Astrocyte of the spinal cord (primary cell): ENCODE data around the gene SYMPK.

ENCODE experiments used
- DNase-seq: peaks from one replicate; pipeline ENCODE4 v3.0.0; 2011; ENCODE audit warnings: low read depth, low spot score
- H3K4me3 ChIP-seq: 2 replicates; pipeline ENCODE4 v1.5.1; 2011; ENCODE audit warnings: low read depth, mild to moderate bottlenecking, low read length, moderate library complexity
- CTCF ChIP-seq: IDR thresholded peaks from 2 replicates; pipeline ENCODE4 v1.5.1; 2012; ENCODE audit warnings: low read depth, mild to moderate bottlenecking, low read length, inconsistent platforms
- in situ Hi-C: cut with HindIII; loops from 2 replicates; pipeline ENCODE4 v1.10.0; 2017; ENCODE audit warnings: low sequenced_read_pairs

Gene SYMPK

DNA sequence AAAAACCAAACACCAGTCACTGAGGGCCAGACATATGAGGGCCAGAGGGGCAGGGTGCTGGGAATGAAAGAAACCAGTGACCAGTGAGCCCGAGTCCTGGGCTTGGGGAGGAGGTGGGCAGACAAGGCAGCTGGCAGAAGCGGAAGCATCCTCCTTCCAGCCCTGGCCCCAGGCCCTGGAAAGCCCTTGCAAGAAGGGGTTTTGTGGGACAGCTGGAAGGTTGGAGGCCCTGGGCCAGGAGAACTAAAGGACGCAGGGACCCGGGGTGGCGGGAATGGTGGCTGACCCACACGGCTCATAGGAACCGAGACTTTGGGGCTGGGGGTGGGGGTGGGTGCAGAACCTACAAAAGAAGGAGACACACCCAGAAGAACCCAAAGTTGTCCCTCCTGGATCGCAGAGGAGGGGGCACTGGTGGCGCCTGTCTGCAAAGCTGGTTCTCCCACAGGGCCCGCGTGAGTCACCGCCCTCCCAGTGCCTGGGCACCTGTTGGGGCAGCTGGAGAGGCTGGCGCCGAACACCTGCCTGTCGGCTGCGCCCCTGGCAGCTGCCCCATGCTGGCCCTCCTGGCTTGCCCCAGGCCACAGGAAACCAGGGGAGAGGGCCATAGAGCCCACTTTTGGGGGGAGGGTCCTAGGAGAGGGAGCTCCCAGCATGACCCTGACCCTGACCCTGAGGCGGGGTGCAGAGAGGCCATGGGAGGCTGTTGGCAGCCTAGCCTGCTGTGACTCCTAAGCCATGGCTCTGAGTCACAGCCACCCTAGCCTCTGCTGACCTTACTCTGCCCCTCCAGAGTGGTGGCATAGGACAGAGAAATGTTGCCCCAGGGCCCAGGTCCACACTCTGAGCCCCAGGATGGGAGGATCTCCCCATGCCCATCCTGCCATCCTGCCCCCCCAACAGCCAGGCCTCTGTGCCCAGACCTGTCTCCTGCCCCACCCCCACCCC lies 81.5 kb downstream of the SYMPK start:
- no peak for DNase-seq
- in situ Hi-C loops = no loop called here
- no peak for TF ChIP-seq CTCF
- H3K4me3 ChIP-seq = peak overlapping the region; percentile 30

- no peak for TF ChIP-seq CTCF
- no peak overlapping the region for H3K4me3 ChIP-seq
- in situ Hi-C loops = no loop called here
- DNase-seq = no peak
Measured at GRCh38 chr19:45780448-45781213, 82.3 kb downstream of the SYMPK start.

- no peak for TF ChIP-seq CTCF
- H3K4me3 ChIP-seq = no peak overlapping the region
- no peak for DNase-seq
- in situ Hi-C loops = no loop called here
Measured at GRCh38 chr19:45780146-45780447, 82.8 kb downstream of the SYMPK start.

DNA sequence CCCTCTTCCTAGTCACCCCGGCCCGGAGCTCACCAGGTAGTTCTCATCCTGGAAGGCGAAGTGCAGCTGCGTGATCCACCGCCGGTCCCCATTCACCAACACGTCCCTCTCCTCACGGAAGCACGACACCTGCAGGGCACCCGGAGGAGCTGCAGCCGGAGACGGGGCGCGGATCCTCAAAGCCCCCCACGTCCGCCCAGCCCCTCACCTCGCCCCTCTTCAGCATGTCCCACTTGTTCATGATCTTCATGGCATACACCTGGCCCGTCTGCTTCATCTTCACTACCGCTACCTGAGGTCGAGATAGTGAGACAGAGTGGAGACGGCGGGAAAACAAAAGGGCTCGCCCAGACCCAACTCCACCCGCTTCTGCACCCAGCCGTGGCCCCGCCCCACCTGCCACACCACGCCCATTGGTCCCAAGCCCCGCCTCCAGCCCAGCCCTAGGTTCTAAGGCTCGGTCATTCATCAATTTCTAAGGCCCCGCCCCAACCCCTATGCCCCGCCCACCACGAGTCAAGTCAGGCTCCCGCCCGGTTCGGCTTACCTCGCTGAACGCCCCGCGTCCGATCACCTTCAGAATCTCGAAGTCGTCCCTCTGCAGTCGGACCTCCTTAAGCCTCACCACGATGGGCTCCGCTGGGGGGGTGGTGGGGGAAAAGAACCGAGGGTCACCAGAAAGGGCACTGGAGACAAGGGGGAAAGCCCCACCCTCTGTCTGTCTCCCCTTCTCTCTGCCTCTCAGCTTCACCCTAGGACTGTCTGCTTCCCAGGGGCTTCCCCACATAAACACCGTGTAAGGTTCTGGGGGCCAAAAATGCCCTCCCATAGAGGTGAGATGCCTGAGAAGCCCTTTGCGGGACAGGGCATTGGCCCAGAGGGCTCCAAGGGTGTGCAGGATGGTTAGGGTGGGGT lies 83.5 kb downstream of the SYMPK start:
- H3K4me3 ChIP-seq = no peak overlapping the region
- in situ Hi-C loops = no loop called here
- TF ChIP-seq CTCF = peak; percentile 57
- peak; percentile 47 for DNase-seq

DNA sequence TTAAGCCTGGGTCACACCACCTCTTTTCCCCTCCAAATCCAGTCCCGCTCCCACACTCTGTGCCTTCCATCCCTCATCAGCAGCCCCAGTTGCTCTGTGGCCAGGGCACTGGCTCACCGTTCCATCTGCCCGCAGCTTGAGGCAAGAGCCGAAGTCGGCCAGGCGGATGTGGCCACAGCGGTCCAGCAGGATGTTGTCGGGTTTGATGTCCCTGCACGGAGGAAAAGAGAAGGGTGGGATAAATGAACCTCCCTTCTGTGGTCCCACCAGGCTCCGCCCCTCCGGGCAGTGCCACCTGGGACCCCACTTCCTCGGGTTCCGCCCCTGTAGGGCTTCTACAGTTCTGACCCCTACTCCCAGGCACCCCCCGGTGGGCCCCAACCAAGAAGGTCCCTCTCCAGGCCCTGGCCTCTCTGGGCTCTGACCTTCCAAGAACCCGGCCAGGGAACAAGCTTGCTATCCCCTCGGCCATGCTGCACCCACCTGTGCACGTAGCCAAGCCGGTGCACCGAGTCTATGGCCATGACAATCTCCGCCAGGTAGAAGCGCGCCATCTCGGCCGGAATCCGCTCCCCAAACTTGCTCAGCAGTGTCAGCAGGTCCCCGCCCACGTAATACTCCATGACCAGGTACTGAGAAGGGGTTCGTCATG lies 84.8 kb downstream of the SYMPK start:
- DNase-seq = no peak
- no peak for TF ChIP-seq CTCF
- no peak overlapping the region for H3K4me3 ChIP-seq
- in situ Hi-C loops = no loop called here
